DMS153 (cell line): ENCODE measurements around the gene RPS6KA2.
A peak's percentile ranks its signal among the peaks of the same experiment; 100 is the strongest.

Experiments used
- DNase-seq: peaks from one replicate; lab custom pipeline; 2025; lab: John Stamatoyannopoulos, UW

The RPS6KA2 gene

GRCh38 chr6:166501246-166501645 is 125.8 kb downstream of the RPS6KA2 start:
- DNase-seq: no peak

GRCh38 chr6:166500246-166500645 is 126.8 kb downstream of the RPS6KA2 start:
- no peak for DNase-seq

- no peak for DNase-seq
Measured at GRCh38 chr6:166499350-166500163, 127.5 kb downstream of the RPS6KA2 start.

GRCh38 chr6:166498661-166499349 is 128.2 kb downstream of the RPS6KA2 start:
- DNase-seq: no peak

GRCh38 chr6:166498228-166498627 is 128.8 kb downstream of the RPS6KA2 start:
- no peak for DNase-seq

GRCh38 chr6:166497087-166497899 is 129.8 kb downstream of the RPS6KA2 start:
- DNase-seq: no peak

- DNase-seq: peak; percentile 71
Measured at GRCh38 chr6:166496460-166496859, 130.6 kb downstream of the RPS6KA2 start.

GRCh38 chr6:166495487-166496314 is 131.3 kb downstream of the RPS6KA2 start:
- no peak for DNase-seq

GRCh38 chr6:166494757-166495486 is 132.1 kb downstream of the RPS6KA2 start:
- DNase-seq: no peak

GRCh38 chr6:166494101-166494441 is 133.0 kb downstream of the RPS6KA2 start:
- DNase-seq: no peak

- DNase-seq: no peak
Measured at GRCh38 chr6:166493427-166494100, 133.5 kb downstream of the RPS6KA2 start.

GRCh38 chr6:166492092-166492741 is 134.8 kb downstream of the RPS6KA2 start:
- no peak for DNase-seq

GRCh38 chr6:166490671-166491500 is 136.2 kb downstream of the RPS6KA2 start:
- peak; percentile 87 for DNase-seq

- DNase-seq: no peak
Measured at GRCh38 chr6:166489301-166490155, 137.5 kb downstream of the RPS6KA2 start.

GRCh38 chr6:166488701-166489100 is 138.3 kb downstream of the RPS6KA2 start:
- no peak for DNase-seq

GRCh38 chr6:166488076-166488685 is 138.9 kb downstream of the RPS6KA2 start:
- DNase-seq: no peak

- no peak for DNase-seq
Measured at GRCh38 chr6:166487148-166487547, 139.9 kb downstream of the RPS6KA2 start.

GRCh38 chr6:166486536-166486880 is 140.5 kb downstream of the RPS6KA2 start:
- DNase-seq: no peak
